Bronchial epithelial cell (primary cell): Measurements from ENCODE around the gene ZNF782. TPM values are rescaled to one million over a fixed set of nuclear protein-coding genes. Genes with fewer than 3 reads are reported as not detected.

ENCODE experiments used
- DNase-seq: peaks from one replicate; pipeline ENCODE4 v3.0.0-alpha.2; 2010; ENCODE audit warnings: low read depth
- FAIRE-seq: peaks from 2 replicates; lab custom pipeline; 2011; peaks lifted over from hg19 to GRCh38; lab: Jason Lieb, UNC
- H3K27me3 ChIP-seq: 2 replicates; pipeline ENCODE4 v1.5.1; 2011; ENCODE audit warnings: low read length; ENCODE audit not compliant: control insufficient read depth, insufficient read depth
- H3K36me3 ChIP-seq: 2 replicates; pipeline ENCODE4 v1.5.1; 2011; ENCODE audit warnings: low read length; ENCODE audit not compliant: control insufficient read depth, insufficient read depth
- H3K4me3 ChIP-seq: 2 replicates; pipeline ENCODE4 v1.5.1; 2011; ENCODE audit warnings: mild to moderate bottlenecking, low read depth, low read length, control low read depth
- CTCF ChIP-seq: IDR thresholded peaks from 2 replicates; pipeline ENCODE4 v1.5.1; 2011; ENCODE audit warnings: mild to moderate bottlenecking, moderate library complexity, low read length, control low read depth, inconsistent platforms; ENCODE audit not compliant: insufficient read depth, severe bottlenecking
- total RNA-seq: library from RNA; depleted of rRNA; stranded (reverse); fragments of >200 nt; gene quantifications from 2 replicates; pipeline ENCODE4 v1.2.1, GENCODE V29; 2014

ZNF782 gene
- total RNA-seq, 1 donor from 2014 or later, result 2.1 TPM

GRCh38 chr9:96858018-96858573 lies 3.8 kb upstream of the ZNF782 start:
- Histone ChIP-seq H3K36me3 (no peaks in the 10 kb centered on the region), H3K27me3 (no peaks in the 10 kb centered on the region), H3K4me3 (no peak overlapping the region)
- FAIRE-seq (peak; percentile 40), DNase-seq (peak; percentile 60)
- no peak for TF ChIP-seq CTCF

GRCh38 chr9:96856363-96857286 lies 2.3 kb upstream of the ZNF782 start:
- Histone ChIP-seq H3K27me3 (no peaks in the 10 kb centered on the region), H3K4me3 (no peak overlapping the region), H3K36me3 (no peaks in the 10 kb centered on the region)
- FAIRE-seq (no peak), DNase-seq (peak; percentile 62)
- TF ChIP-seq CTCF, result peak; percentile 79

- DNase-seq (no peak), FAIRE-seq (no peak)
- no peak for TF ChIP-seq CTCF
Observed at GRCh38 chr9:96854651-96855273, 448 bp upstream of the ZNF782 start.

GRCh38 chr9:96852676-96853075 lies 1.6 kb downstream of the ZNF782 start:
- H3K36me3 ChIP-seq, result no peaks in the 10 kb centered on the region
- peak; percentile 8 for DNase-seq
- FAIRE-seq, result no peak
- no peaks in the 10 kb centered on the region for H3K27me3 ChIP-seq
- no peak overlapping the region for H3K4me3 ChIP-seq
- no peak for TF ChIP-seq CTCF

More at GRCh38 chr9:96854651-96855273, 448 bp upstream of the ZNF782 start:
- Histone ChIP-seq H3K4me3 (peak overlapping the region; percentile 67), H3K36me3 (no peaks in the 10 kb centered on the region), H3K27me3 (no peaks in the 10 kb centered on the region)

- Histone ChIP-seq H3K36me3 (peaks cover 2% of the 10 kb centered on the region), H3K4me3 (no peak overlapping the region), H3K27me3 (no peaks in the 10 kb centered on the region)
- FAIRE-seq, result no peak
- DNase-seq, result no peak
- no peak for TF ChIP-seq CTCF
Observed at GRCh38 chr9:96844040-96844439, 10.3 kb downstream of the ZNF782 start.
